GM18526 (cell line): Measurements from ENCODE around the gene SERHL2.

ENCODE experiments used
- POLR2A ChIP-seq: IDR thresholded peaks from 3 replicates; pipeline ENCODE4 v1.6.1; 2011; ENCODE audit not compliant: insufficient read length; ENCODE audit errors: extremely low read depth

Gene SERHL2

DNA sequence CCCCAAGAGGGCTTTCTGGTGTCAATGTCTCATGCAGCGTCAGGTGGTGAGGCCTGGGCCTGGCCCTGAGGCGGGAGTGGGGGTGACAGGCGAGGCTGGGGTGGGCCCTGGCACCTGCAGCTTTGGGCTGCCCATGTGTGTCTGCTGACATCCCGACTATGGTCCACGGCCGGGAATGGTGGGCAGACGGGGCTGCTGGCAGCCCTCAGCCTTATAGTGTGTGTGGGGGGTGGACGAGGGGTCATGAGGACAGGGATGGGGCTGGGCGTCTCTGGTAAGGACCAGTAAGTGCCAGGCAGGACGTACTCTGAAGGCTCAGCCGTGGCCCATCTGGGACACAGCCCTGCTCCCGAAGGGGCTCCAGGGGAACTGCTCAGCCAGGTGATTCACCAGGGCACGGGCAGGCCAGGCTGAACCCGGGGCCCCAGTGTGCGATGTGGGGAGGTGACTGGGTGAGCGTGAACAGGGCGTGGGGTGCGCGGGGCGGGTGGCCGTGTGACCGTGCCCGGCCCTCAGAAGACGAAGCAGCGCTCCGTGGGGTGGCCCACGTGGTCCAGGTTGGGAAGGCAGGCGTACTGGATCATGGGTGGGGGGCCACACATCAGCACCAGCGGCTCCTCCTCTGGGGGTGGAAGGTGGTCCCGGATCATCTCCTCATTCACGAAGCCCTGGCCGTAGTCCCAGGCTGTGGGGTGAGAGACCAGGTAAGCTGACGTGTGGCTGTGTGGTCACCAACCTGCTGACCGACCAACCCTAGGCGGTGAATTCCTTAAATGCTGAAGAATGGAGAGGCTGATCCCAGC lies 65.7 kb downstream of the SERHL2 start:
- TF ChIP-seq POLR2A, result no peak

GRCh38 chr22:42620084-42620483 lies 66.3 kb downstream of the SERHL2 start:
- TF ChIP-seq POLR2A, result no peak

GRCh38 chr22:42621505-42622002 lies 67.8 kb downstream of the SERHL2 start:
- no peak for TF ChIP-seq POLR2A

DNA sequence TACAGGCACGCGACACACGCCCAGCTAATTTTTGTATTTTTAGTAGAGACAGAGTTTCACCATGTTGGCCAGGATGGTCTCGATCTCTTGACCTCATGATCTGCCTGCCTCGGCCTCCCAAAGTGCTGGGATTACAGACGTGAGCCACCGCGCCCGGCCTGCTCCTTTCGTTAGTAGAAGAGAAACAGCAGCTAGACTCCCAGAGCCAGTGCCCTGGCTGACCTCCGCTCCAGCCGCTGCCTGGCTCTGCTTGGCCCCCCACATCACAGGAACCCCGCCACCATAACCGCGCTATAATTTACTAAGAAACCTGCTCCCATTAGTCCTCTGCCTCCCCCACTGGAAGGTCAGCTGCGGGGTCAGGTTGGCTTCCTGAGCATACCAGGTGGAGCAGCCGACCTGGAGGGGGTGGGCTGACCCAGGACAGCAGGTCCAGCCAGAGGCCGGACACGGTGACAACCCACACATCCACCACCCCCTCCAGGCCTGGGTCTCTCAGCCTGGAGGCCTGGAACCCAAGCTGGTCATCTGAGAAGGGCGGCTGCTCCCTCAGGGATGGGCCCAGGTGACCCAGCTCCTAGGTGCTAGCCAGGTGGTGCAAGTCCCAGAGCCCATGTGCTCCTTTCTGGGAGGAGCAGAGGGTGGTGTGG lies 68.4 kb downstream of the SERHL2 start:
- TF ChIP-seq POLR2A, result no peak

- TF ChIP-seq POLR2A, result no peak
Measured at GRCh38 chr22:42623301-42623751, 69.6 kb downstream of the SERHL2 start.
